HepG2 (cell line): Measurements from ENCODE around the gene H1-8. TPM values are rescaled to one million over a fixed set of nuclear protein-coding genes. Genes with fewer than 3 reads are reported as not detected.

Experiments used
- ATAC-seq: fragments of 200-7000 bp; cut with Tn5 transposase; 3 replicates; pipeline ENCODE4 v1.9.1; 2020; ENCODE audit warnings: mild to moderate bottlenecking, moderate library complexity
- BruUV-seq: library from RNA; stranded (reverse); fragments of 400-500 nt; replicated peaks from 2 replicates; lab custom pipeline; 2021; lab: Mats Ljungman, UMichigan
- CTCF ChIA-PET: fragments of 300-600 bp; formaldehyde crosslinking; extraction: SDS; loops from one replicate; lab custom pipeline; 2021; ENCODE audit warnings: low total read pairs, inconsistent platforms, low intra/inter-chr PET ratio; lab: Yijun Ruan, JAX
- POLR2A ChIA-PET: fragments of 350-600 bp; sonication (Branson Sonifier 250); formaldehyde crosslinking; loops from one replicate; lab custom pipeline; 2020; ENCODE audit warnings: antibody characterized with exemption, inconsistent platforms; lab: Yijun Ruan, JAX
- DNase-seq: peaks from one replicate; pipeline ENCODE4 v3.0.0-alpha.2; 2015; ENCODE audit warnings: low spot score
- FAIRE-seq: peaks from 3 replicates; lab custom pipeline; 2011; peaks lifted over from hg19 to GRCh38; lab: Jason Lieb, UNC
- H2AFZ ChIP-seq: one replicate; pipeline ENCODE4 v1.6.1; 2011; ENCODE audit warnings: low read length, inconsistent platforms
- H3K27ac ChIP-seq: fragments of 300-600 bp; 3 replicates; pipeline ENCODE4 v1.8.0; 2011; ENCODE audit warnings: mixed run types, mild to moderate bottlenecking, mixed read lengths, low read length, inconsistent platforms; ENCODE audit not compliant: insufficient read depth; ENCODE audit errors: extremely low read length
- H3K27me3 ChIP-seq, 2 experiments: fragments of 200-600 bp in 1 of 2; 2 replicates in 1 of 2; 3 replicates in 1 of 2; pipeline versions ENCODE4 v1.6.0 to v1.8.0; 2011; ENCODE audit warnings: low read length in 2 of 2, mild to moderate bottlenecking in 2 of 2, moderate library complexity in 2 of 2, inconsistent platforms in 1 of 2; ENCODE audit not compliant: insufficient read depth in 2 of 2, control insufficient read depth in 1 of 2
- H3K36me3 ChIP-seq, 2 experiments: fragments of 200-600 bp in 1 of 2; replicated peaks in 1 of 2; 2 replicates in 1 of 2; 3 replicates in 1 of 2; pipeline versions ENCODE4 v1.5.1 to v1.8.0; 2011; ENCODE audit warnings: low read length in 2 of 2, inconsistent platforms in 1 of 2; ENCODE audit not compliant: insufficient read depth in 2 of 2, control insufficient read depth in 1 of 2
- H3K4me1 ChIP-seq: 2 replicates; pipeline ENCODE4 v1.5.1; 2012; ENCODE audit warnings: low read length, inconsistent platforms; ENCODE audit not compliant: insufficient read depth
- H3K4me2 ChIP-seq: 2 replicates; pipeline ENCODE4 v1.6.0; 2011; ENCODE audit warnings: low read depth, low read length, inconsistent platforms
- H3K4me3 ChIP-seq, 3 experiments: fragments of 200-600 bp in 1 of 3; sonication (generic), shearing (Covaris generic) in 1 of 3; replicated peaks in 1 of 3; 2 replicates each; pipeline ENCODE4 v1.5.1; 2011 to 2016; ENCODE audit warnings: low read length in 3 of 3, inconsistent platforms in 2 of 3, low read depth in 2 of 3, mild to moderate bottlenecking in 2 of 3, control low read depth in 1 of 3, mixed read lengths in 1 of 3; ENCODE audit not compliant: insufficient read depth in 1 of 3
- H3K79me2 ChIP-seq: one replicate; pipeline ENCODE4 v1.6.1; 2011; ENCODE audit warnings: low read length, inconsistent platforms; ENCODE audit not compliant: insufficient read depth
- H3K9ac ChIP-seq: 2 replicates; pipeline ENCODE4 v1.6.0; 2011; ENCODE audit warnings: mild to moderate bottlenecking, low read depth, low read length, inconsistent platforms; ENCODE audit not compliant: insufficient read depth
- H3K9me3 ChIP-seq: 2 replicates; pipeline ENCODE4 v1.5.1; 2012; ENCODE audit warnings: mild to moderate bottlenecking, low read length
- H4K20me1 ChIP-seq: 2 replicates; pipeline ENCODE4 v1.6.0; 2011; ENCODE audit warnings: inconsistent platforms, mild to moderate bottlenecking, low read length, moderate library complexity; ENCODE audit not compliant: insufficient read depth
- CTCF ChIP-seq: sonication (generic); formaldehyde crosslinking; IDR thresholded peaks from 2 replicates; pipeline ENCODE4 v1.5.0; 2020; ENCODE audit warnings: mild to moderate bottlenecking, missing genetic modification reagents, moderate library complexity
- MAFF ChIP-seq: IDR thresholded peaks from 2 replicates; pipeline ENCODE4 v1.6.1; 2011; ENCODE audit warnings: low read depth, low read length, improper control_type of control experiment
- MNT ChIP-seq: fragments of 450-650 bp; IDR thresholded peaks from 2 replicates; pipeline ENCODE4 v1.6.1; 2016
- MXD1 ChIP-seq: sonication (generic); formaldehyde crosslinking; IDR thresholded peaks from 2 replicates; pipeline ENCODE4 v1.4.0; 2020; ENCODE audit warnings: mild to moderate bottlenecking, missing genetic modification reagents
- MYNN ChIP-seq: sonication (generic); formaldehyde crosslinking; IDR thresholded peaks from 2 replicates; pipeline ENCODE4 v1.4.0; 2020; ENCODE audit warnings: mild to moderate bottlenecking, low read depth, missing genetic modification reagents
- NFYB ChIP-seq: sonication (generic); formaldehyde crosslinking; IDR thresholded peaks from 2 replicates; pipeline ENCODE4 v1.4.0; 2020; ENCODE audit warnings: missing genetic modification reagents
- NFYC ChIP-seq: IDR thresholded peaks from 2 replicates; pipeline ENCODE4 v1.6.1; 2016; ENCODE audit warnings: missing genetic modification reagents, missing compliant biosample characterization
- NR0B2 ChIP-seq: sonication (generic); formaldehyde crosslinking; IDR thresholded peaks from 2 replicates; pipeline ENCODE4 v1.4.0; 2020; ENCODE audit warnings: mild to moderate bottlenecking, missing genetic modification reagents
- RBM22 ChIP-seq: fragments of 200-400 bp; formaldehyde crosslinking; optimal IDR thresholded peaks from 2 replicates; pipeline ENCODE3; 2017; ENCODE audit warnings: mild to moderate bottlenecking, low read length, moderate library complexity
- TERF1 ChIP-seq: sonication (generic); formaldehyde crosslinking; IDR thresholded peaks from 2 replicates; pipeline ENCODE4 v1.8.0; 2022; ENCODE audit warnings: mild to moderate bottlenecking, missing genetic modification reagents, moderate library complexity
- ZNF280B ChIP-seq: sonication (generic); formaldehyde crosslinking; IDR thresholded peaks from 2 replicates; pipeline ENCODE4 v1.5.0; 2020; ENCODE audit warnings: missing genetic modification reagents, mild to moderate bottlenecking, borderline replicate concordance
- ZNF292 ChIP-seq: sonication (generic); formaldehyde crosslinking; IDR thresholded peaks from 2 replicates; pipeline ENCODE4 v1.8.1; 2022; ENCODE audit warnings: mild to moderate bottlenecking, low read depth, missing genetic modification reagents, borderline replicate concordance
- ZNF335 ChIP-seq: sonication (generic); formaldehyde crosslinking; IDR thresholded peaks from 2 replicates; pipeline ENCODE4 v1.4.0; 2020; ENCODE audit warnings: missing genetic modification reagents
- ZNF546 ChIP-seq: sonication (generic); formaldehyde crosslinking; conservative IDR thresholded peaks from 2 replicates; pipeline ENCODE4 v1.8.1; 2023; ENCODE audit warnings: mild to moderate bottlenecking, missing genetic modification reagents
- ZNF770 ChIP-seq: sonication (generic); formaldehyde crosslinking; IDR thresholded peaks from 2 replicates; pipeline ENCODE4 v1.5.0; 2020; ENCODE audit warnings: mild to moderate bottlenecking, missing genetic modification reagents
- ZSCAN12 ChIP-seq: sonication (generic); formaldehyde crosslinking; IDR thresholded peaks from 2 replicates; pipeline ENCODE4 v1.9.0; 2021; ENCODE audit warnings: mild to moderate bottlenecking, missing genetic modification reagents
- WGBS: methylation state at CpG from one replicate; pipeline ENCODE4 v1.1.6; 2017; ENCODE audit warnings: low lambda C conversion rate; 5-methylcytosine and 5-hydroxymethylcytosine counted together
- in situ Hi-C: cut with HindIII; loops from 2 replicates; pipeline ENCODE4 v1.10.0; 2017; ENCODE audit warnings: low pct_unique_long_range_greater_than_20kb; ENCODE audit not compliant: extremely low pct_ligation_motif_present
- intact Hi-C: fragments of 100-400 bp; cut with micrococcal nuclease; formaldehyde crosslinking; loops from one replicate; pipeline ENCODE4 v1.10.0; 2022; ENCODE audit not compliant: unreplicated experiment
- polyA plus RNA-seq, 8 experiments: library from polyadenylated mRNA; depleted of rRNA in 3 of 8; stranded (reverse) in 7 of 8; unstranded in 1 of 8; fragments of >200 nt; fragmentation: Illumina TruSeq in 4 of 8; extraction: Trizol in 4 of 8; gene quantifications; 2 replicates each; pipeline versions ENCODE4 v1.2.1 to v1.2.3, GENCODE V29; 2011 to 2016; ENCODE audit warnings: low read depth in 4 of 8, missing spikeins in 1 of 8, mixed read lengths in 1 of 8; ENCODE audit not compliant: insufficient read depth in 1 of 8
- total RNA-seq, 5 experiments: library from RNA; depleted of rRNA; stranded (reverse); fragments of >200 nt; fragmentation: Illumina TruSeq; extraction: Trizol; gene quantifications; 2 replicates each; pipeline ENCODE4 v1.2.3, GENCODE V29; 2016; ENCODE audit warnings: low read depth in 1 of 5

Gene H1-8
- total and polyA plus RNA-seq, 2 of the 13 experiments (the other 11 are each of a cell fraction or from before 2014, with no cell fraction given) = 0.08 TPM; not detected in 1

GRCh38 chr3:129536374-129536667 is 6.7 kb upstream of the H1-8 start:
- no peak for DNase-seq
- WGBS = 71% methylated on average over 1 of the region's 2 CpGs
- Histone ChIP-seq H2AFZ (no peak overlapping the region), H3K4me3 (no peak overlapping the region), H3K4me1 (peaks cover 68% of the 10 kb centered on the region), H4K20me1 (no peaks in the 10 kb centered on the region), H3K9ac (no peak overlapping the region), H3K36me3 (no peaks in the 10 kb centered on the region), H3K27ac (no peak overlapping the region), H3K27me3 (no peaks in the 10 kb centered on the region), H3K9me3 (no peaks in the 10 kb centered on the region), H3K79me2 (no peaks in the 10 kb centered on the region), H3K4me2 (no peak overlapping the region)
- no TSS peak for BruUV-seq
- no peak for ATAC-seq
- no peak for FAIRE-seq
- intact Hi-C loops (no loop called here), in situ Hi-C loops (no loop called here)
- ChIA-PET CTCF (no interaction called here), POLR2A (interaction anchor here (2.6 kb wide), 1 partner anchor 16 kb away, joined by 10 read pairs; no protein-coding TSS in a partner anchor)
- TF ChIP-seq RBM22 = no peak
- TF ChIP-seq ZSCAN12 (CRISPR knock-in tag) = no peak
- no peak for TF ChIP-seq ZNF335 (CRISPR knock-in tag)
- no peak for TF ChIP-seq MNT
- TF ChIP-seq CTCF = no peak
- TF ChIP-seq ZNF770 = no peak
- peak; percentile 63 for TF ChIP-seq NFYC (CRISPR knock-in tag)
- no peak for TF ChIP-seq ZNF292 (CRISPR knock-in tag)
- no peak for TF ChIP-seq ZNF280B (CRISPR knock-in tag)
- TF ChIP-seq MXD1 = no peak
- TF ChIP-seq TERF1 (CRISPR knock-in tag) = no peak
- peak; percentile 0; the same call in 1 of the 2 replicates for TF ChIP-seq MAFF
- peak; percentile 34; the same call in 1 of the 2 replicates for TF ChIP-seq NFYB
- no peak for TF ChIP-seq MYNN (CRISPR knock-in tag)
- no peak for TF ChIP-seq ZNF546
- TF ChIP-seq NR0B2 (CRISPR knock-in tag) = no peak
